ENCODE results near the gene KANSL1.

The KANSL1 gene

GRCh38 chr17:46144246-46144645 lies 49.0 kb downstream of the KANSL1 start:
- TF ChIP-seq ZNF274 (IDR thresholded peaks at IDR 0.05; ENCODE audit: low read depth, low read length), result no peak
- H3K4me3 ChIP-seq (ENCODE audit: low read length), result no peak overlapping the region

GRCh38 chr17:46143827-46144236 lies 49.4 kb downstream of the KANSL1 start:
- TF ChIP-seq ZNF274 (IDR thresholded peaks at IDR 0.05; ENCODE audit: low read depth, low read length), result no peak
- no peak overlapping the region for H3K4me3 ChIP-seq (ENCODE audit: low read length)

GRCh38 chr17:46141645-46142044 lies 51.6 kb downstream of the KANSL1 start:
- no peak for TF ChIP-seq ZNF274 (IDR thresholded peaks at IDR 0.05; ENCODE audit: low read depth, low read length)
- H3K4me3 ChIP-seq (ENCODE audit: low read length), result no peak overlapping the region

GRCh38 chr17:46140645-46141197 lies 52.5 kb downstream of the KANSL1 start:
- TF ChIP-seq ZNF274 (IDR thresholded peaks at IDR 0.05; ENCODE audit: low read depth, low read length), result no peak
- H3K4me3 ChIP-seq (ENCODE audit: low read length), result no peak overlapping the region; the same call in 1 of the 2 replicates

- TF ChIP-seq ZNF274 (IDR thresholded peaks at IDR 0.05; ENCODE audit: low read depth, low read length), result no peak
- no peak overlapping the region; the same call in 1 of the 2 replicates for H3K4me3 ChIP-seq (ENCODE audit: low read length)
Observed at GRCh38 chr17:46139432-46140210, 53.6 kb downstream of the KANSL1 start.

- no peak overlapping the region for H3K4me3 ChIP-seq (ENCODE audit: low read length)
- TF ChIP-seq ZNF274 (IDR thresholded peaks at IDR 0.05; ENCODE audit: low read depth, low read length), result no peak
Observed at GRCh38 chr17:46138473-46138872, 54.8 kb downstream of the KANSL1 start.

- no peak for TF ChIP-seq ZNF274 (IDR thresholded peaks at IDR 0.05; ENCODE audit: low read depth, low read length)
- no peak overlapping the region for H3K4me3 ChIP-seq (ENCODE audit: low read length)
Observed at GRCh38 chr17:46136820-46137219, 56.4 kb downstream of the KANSL1 start.

GRCh38 chr17:46135879-46136563 lies 57.2 kb downstream of the KANSL1 start:
- no peak overlapping the region for H3K4me3 ChIP-seq (ENCODE audit: low read length)
- TF ChIP-seq ZNF274 (IDR thresholded peaks at IDR 0.05; ENCODE audit: low read depth, low read length), result no peak

- no peak overlapping the region for H3K4me3 ChIP-seq (ENCODE audit: low read length)
- no peak for TF ChIP-seq ZNF274 (IDR thresholded peaks at IDR 0.05; ENCODE audit: low read depth, low read length)
Observed at GRCh38 chr17:46135126-46135812, 58.0 kb downstream of the KANSL1 start.

- no peak for TF ChIP-seq ZNF274 (IDR thresholded peaks at IDR 0.05; ENCODE audit: low read depth, low read length)
- H3K4me3 ChIP-seq (ENCODE audit: low read length), result no peak overlapping the region
Observed at GRCh38 chr17:46129302-46129701, 63.9 kb downstream of the KANSL1 start.

- H3K4me3 ChIP-seq (ENCODE audit: low read length), result no peak overlapping the region
- no peak for TF ChIP-seq ZNF274 (IDR thresholded peaks at IDR 0.05; ENCODE audit: low read depth, low read length)
Observed at GRCh38 chr17:46128453-46128852, 64.8 kb downstream of the KANSL1 start.

GRCh38 chr17:46127524-46127923 lies 65.7 kb downstream of the KANSL1 start:
- no peak overlapping the region for H3K4me3 ChIP-seq (ENCODE audit: low read length)
- TF ChIP-seq ZNF274 (IDR thresholded peaks at IDR 0.05; ENCODE audit: low read depth, low read length), result no peak

GRCh38 chr17:46126840-46127239 lies 66.4 kb downstream of the KANSL1 start:
- no peak overlapping the region for H3K4me3 ChIP-seq (ENCODE audit: low read length)
- no peak for TF ChIP-seq ZNF274 (IDR thresholded peaks at IDR 0.05; ENCODE audit: low read depth, low read length)

GRCh38 chr17:46125831-46126230 lies 67.4 kb downstream of the KANSL1 start:
- TF ChIP-seq ZNF274 (IDR thresholded peaks at IDR 0.05; ENCODE audit: low read depth, low read length), result no peak

More at GRCh38 chr17:46125831-46126230, 67.4 kb downstream of the KANSL1 start:
- no peak overlapping the region for H3K4me3 ChIP-seq (ENCODE audit: low read length)

Measured in GM08714 (cell line).